Spleen (tissue), 7 donors: ENCODE results near the gene SLX4.

ENCODE experiments used
- CTCF ChIP-seq, 11 experiments: fragments of 200-600 bp in 7 of 11; fragments of 450-650 bp in 4 of 11; sonication (generic) in 4 of 11; IDR thresholded peaks in 8 of 11; conservative IDR thresholded peaks in 3 of 11; 1 replicate in 7 of 11; 2 replicates in 4 of 11; pipeline versions ENCODE4 v1.4.0 to v1.8.0; 2016 to 2021; ENCODE audit warnings: antibody characterized with exemption in 11 of 11, inconsistent platforms in 4 of 11, mild to moderate bottlenecking in 1 of 11
- POLR2AphosphoS5 ChIP-seq, 3 donors: sonication (generic); formaldehyde crosslinking; IDR thresholded peaks; one replicate each; pipeline ENCODE4 v1.5.1; 2017; ENCODE audit warnings: antibody characterized with exemption in 3 of 3
- donor health status: DM: no; HTN: no; CAD: no; lungs with moderate emphysema.
- donor health status: DM: no; HTN: no; CAD: no.
- donor health status: DM: no; HTN: no; CAD: no.

DNA sequence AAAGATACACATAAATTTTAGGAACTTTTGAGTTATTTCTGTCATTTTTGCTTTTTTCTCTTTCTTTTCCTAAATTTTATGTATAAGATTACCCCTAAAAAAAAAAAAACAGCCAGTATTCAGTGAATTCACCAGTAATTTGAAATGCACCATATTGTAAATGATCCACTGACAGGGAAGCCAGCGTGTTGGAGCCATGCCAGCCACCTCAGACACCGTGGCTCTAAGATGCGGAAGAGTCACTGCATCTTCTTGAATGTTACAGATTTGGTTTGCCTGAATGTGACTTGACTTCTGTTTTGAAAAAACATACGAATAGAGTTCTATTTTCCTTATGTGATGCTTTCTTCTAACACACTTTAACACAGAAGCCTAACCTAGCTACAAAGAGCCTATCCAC is 73.2 kb downstream of the SLX4 start:
- no peak for TF ChIP-seq CTCF (IDR thresholded peaks at IDR 0.05 in 8 of 11, conservative IDR thresholded peaks at IDR 0.05 in 3 of 11)
- TF ChIP-seq POLR2AphosphoS5 (IDR thresholded peaks at IDR 0.05) = no peak
